GM06990 (cell line): Measurements from ENCODE around the gene NOL4L.

Experiments
- DNase-seq: peaks from one replicate; pipeline ENCODE4 v3.0.0-alpha.2; 2011; ENCODE audit not compliant: insufficient read length; ENCODE audit errors: extremely low read depth
- H3K27me3 ChIP-seq: replicated peaks from 2 replicates; pipeline ENCODE4 v1.6.0; 2011; ENCODE audit warnings: low read length; ENCODE audit not compliant: control insufficient read depth, insufficient read depth
- H3K36me3 ChIP-seq: 2 replicates; pipeline ENCODE4 v1.5.1; 2011; ENCODE audit warnings: low read length; ENCODE audit not compliant: control insufficient read depth, insufficient read depth
- H3K4me3 ChIP-seq: replicated peaks from 2 replicates; pipeline ENCODE4 v1.5.1; 2011; ENCODE audit warnings: low read depth, mild to moderate bottlenecking, control low read depth, low read length
- CTCF ChIP-seq: IDR thresholded peaks from 2 replicates; pipeline ENCODE4 v1.5.1; 2011; ENCODE audit warnings: low read length, control low read depth, mild to moderate bottlenecking, inconsistent platforms; ENCODE audit not compliant: insufficient read depth, poor library complexity, severe bottlenecking

The NOL4L gene

GRCh38 chr20:32520927-32521203 lies 64.3 kb downstream of the NOL4L start:
- no peak for DNase-seq
- Histone ChIP-seq H3K27me3 (no peaks in the 10 kb centered on the region), H3K4me3 (no peak overlapping the region), H3K36me3 (peaks cover 1% of the 10 kb centered on the region)
- TF ChIP-seq CTCF = no peak

- Histone ChIP-seq H3K27me3 (no peaks in the 10 kb centered on the region), H3K36me3 (no peaks in the 10 kb centered on the region; the same call in 1 of the 2 replicates), H3K4me3 (no peak overlapping the region)
- DNase-seq = no peak
- TF ChIP-seq CTCF = no peak
Observed at GRCh38 chr20:32519381-32519730, 65.8 kb downstream of the NOL4L start.

- no peak for DNase-seq
- Histone ChIP-seq H3K4me3 (no peak overlapping the region), H3K27me3 (no peaks in the 10 kb centered on the region), H3K36me3 (no peaks in the 10 kb centered on the region; the same call in 1 of the 2 replicates)
- no peak for TF ChIP-seq CTCF
Observed at GRCh38 chr20:32518593-32519380, 66.3 kb downstream of the NOL4L start.

- DNase-seq = no peak
- no peaks in the 10 kb centered on the region; the same call in 1 of the 2 replicates for H3K36me3 ChIP-seq
- TF ChIP-seq CTCF = no peak
- H3K27me3 ChIP-seq = no peaks in the 10 kb centered on the region
- H3K4me3 ChIP-seq = no peak overlapping the region
Observed at GRCh38 chr20:32517914-32518592, 67.1 kb downstream of the NOL4L start.

- TF ChIP-seq CTCF = no peak
- no peaks in the 10 kb centered on the region for H3K27me3 ChIP-seq
- DNase-seq = no peak
- H3K36me3 ChIP-seq = no peaks in the 10 kb centered on the region; the same call in 1 of the 2 replicates
- H3K4me3 ChIP-seq = no peak overlapping the region
Observed at GRCh38 chr20:32517518-32517873, 67.6 kb downstream of the NOL4L start.
